ENCODE results near the gene SRXN1.

GRCh38 chr20:680638-681187 is 27.7 kb upstream of the SRXN1 start:
- no peak for TF ChIP-seq TAF1 (IDR thresholded peaks at IDR 0.05; ENCODE audit: borderline replicate concordance, insufficient read depth, low read length)
- TF ChIP-seq, protein P1, sequence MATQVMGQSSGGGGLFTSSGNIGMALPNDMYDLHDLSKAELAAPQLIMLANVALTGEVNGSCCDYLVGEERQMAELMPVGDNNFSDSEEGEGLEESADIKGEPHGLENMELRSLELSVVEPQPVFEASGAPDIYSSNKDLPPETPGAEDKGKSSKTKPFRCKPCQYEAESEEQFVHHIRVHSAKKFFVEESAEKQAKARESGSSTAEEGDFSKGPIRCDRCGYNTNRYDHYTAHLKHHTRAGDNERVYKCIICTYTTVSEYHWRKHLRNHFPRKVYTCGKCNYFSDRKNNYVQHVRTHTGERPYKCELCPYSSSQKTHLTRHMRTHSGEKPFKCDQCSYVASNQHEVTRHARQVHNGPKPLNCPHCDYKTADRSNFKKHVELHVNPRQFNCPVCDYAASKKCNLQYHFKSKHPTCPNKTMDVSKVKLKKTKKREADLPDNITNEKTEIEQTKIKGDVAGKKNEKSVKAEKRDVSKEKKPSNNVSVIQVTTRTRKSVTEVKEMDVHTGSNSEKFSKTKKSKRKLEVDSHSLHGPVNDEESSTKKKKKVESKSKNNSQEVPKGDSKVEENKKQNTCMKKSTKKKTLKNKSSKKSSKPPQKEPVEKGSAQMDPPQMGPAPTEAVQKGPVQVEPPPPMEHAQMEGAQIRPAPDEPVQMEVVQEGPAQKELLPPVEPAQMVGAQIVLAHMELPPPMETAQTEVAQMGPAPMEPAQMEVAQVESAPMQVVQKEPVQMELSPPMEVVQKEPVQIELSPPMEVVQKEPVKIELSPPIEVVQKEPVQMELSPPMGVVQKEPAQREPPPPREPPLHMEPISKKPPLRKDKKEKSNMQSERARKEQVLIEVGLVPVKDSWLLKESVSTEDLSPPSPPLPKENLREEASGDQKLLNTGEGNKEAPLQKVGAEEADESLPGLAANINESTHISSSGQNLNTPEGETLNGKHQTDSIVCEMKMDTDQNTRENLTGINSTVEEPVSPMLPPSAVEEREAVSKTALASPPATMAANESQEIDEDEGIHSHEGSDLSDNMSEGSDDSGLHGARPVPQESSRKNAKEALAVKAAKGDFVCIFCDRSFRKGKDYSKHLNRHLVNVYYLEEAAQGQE (IDR thresholded peaks at IDR 0.05; ENCODE audit: insufficient read depth in 1 of 2, low read depth in 2 of 2, low read length in 2 of 2), result no peak
